ENCODE results near the gene TRAF3IP3.

TRAF3IP3 gene

GRCh38 chr1:209723265-209723664 is 32.6 kb upstream of the TRAF3IP3 start:
- no peak overlapping the region for H3K4me3 ChIP-seq (ENCODE audit: low read length)
- no peaks in the 10 kb centered on the region for H3K9me3 ChIP-seq (replicated peaks; ENCODE audit: low read length)
- H3K4me1 ChIP-seq (ENCODE audit: control insufficient read depth, insufficient read depth, low read length) = no peaks in the 10 kb centered on the region
- no peak overlapping the region for H3K4me2 ChIP-seq (ENCODE audit: low read length)
- no peaks in the 10 kb centered on the region for H3K36me3 ChIP-seq (ENCODE audit: insufficient read depth, low read length)
- H3K27me3 ChIP-seq (ENCODE audit: control insufficient read depth, insufficient read depth, low read length) = peaks cover 14% of the 10 kb centered on the region
- H3K9ac ChIP-seq (ENCODE audit: low read depth, low read length) = no peak overlapping the region

GRCh38 chr1:209723756-209724693 is 31.8 kb upstream of the TRAF3IP3 start:
- Histone ChIP-seq H3K4me2 (ENCODE audit: low read length) (no peak overlapping the region), H3K9me3 (replicated peaks; ENCODE audit: low read length) (no peaks in the 10 kb centered on the region), H3K27me3 (ENCODE audit: control insufficient read depth, insufficient read depth, low read length) (peaks cover 19% of the 10 kb centered on the region), H3K36me3 (ENCODE audit: insufficient read depth, low read length) (no peaks in the 10 kb centered on the region), H3K4me1 (ENCODE audit: control insufficient read depth, insufficient read depth, low read length) (no peaks in the 10 kb centered on the region), H3K9ac (ENCODE audit: low read depth, low read length) (no peak overlapping the region), H3K4me3 (ENCODE audit: low read length) (no peak overlapping the region)

DNA sequence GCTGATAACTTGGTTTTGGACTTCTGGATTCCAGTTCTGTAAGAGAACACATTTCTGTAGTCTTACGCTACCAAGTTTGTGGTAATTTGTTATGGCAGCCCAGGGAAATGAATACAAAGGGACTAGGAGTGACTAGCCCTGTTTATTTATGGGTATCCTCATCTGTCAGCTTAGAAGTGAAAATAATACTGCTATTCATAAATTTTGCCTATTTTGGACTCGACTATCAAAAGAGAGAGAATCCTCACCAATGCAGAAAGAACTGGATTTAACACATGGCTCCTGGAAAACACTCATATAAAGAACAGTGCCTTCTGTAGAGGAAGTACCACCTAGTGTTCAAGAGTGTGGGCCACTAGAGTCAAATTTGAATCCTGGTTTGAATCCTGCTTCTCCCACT is 28.6 kb upstream of the TRAF3IP3 start:
- Histone ChIP-seq H3K4me2 (ENCODE audit: low read length) (no peak overlapping the region), H3K36me3 (ENCODE audit: insufficient read depth, low read length) (no peaks in the 10 kb centered on the region), H3K4me1 (ENCODE audit: control insufficient read depth, insufficient read depth, low read length) (no peaks in the 10 kb centered on the region), H3K9ac (ENCODE audit: low read depth, low read length) (no peak overlapping the region), H3K4me3 (ENCODE audit: low read length) (no peak overlapping the region), H3K9me3 (replicated peaks; ENCODE audit: low read length) (no peaks in the 10 kb centered on the region), H3K27me3 (ENCODE audit: control insufficient read depth, insufficient read depth, low read length) (peaks cover 32% of the 10 kb centered on the region)

DNA sequence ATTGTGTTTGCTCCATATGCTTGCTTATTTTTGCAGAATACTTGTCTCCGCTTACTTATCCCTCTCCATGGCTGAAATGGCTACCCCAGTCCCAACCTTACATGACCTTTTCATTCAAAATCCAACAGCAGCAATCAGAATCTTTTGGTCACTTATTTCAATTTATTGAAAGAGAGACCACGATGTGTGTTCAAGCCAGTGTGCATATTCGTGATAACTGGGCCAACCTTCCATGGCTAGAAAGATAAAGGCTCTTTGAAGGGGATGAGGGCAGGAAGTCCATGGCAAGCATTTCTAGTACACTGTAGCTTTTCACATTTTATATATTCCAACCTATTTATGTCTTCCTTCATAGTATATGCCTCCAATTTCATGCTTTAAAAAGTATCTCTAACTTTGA is 28.1 kb upstream of the TRAF3IP3 start:
- H3K9me3 ChIP-seq (replicated peaks; ENCODE audit: low read length) = no peaks in the 10 kb centered on the region
- no peak overlapping the region for H3K9ac ChIP-seq (ENCODE audit: low read depth, low read length)
- H3K4me3 ChIP-seq (ENCODE audit: low read length) = no peak overlapping the region
- H3K4me2 ChIP-seq (ENCODE audit: low read length) = no peak overlapping the region
- peaks cover 32% of the 10 kb centered on the region for H3K27me3 ChIP-seq (ENCODE audit: control insufficient read depth, insufficient read depth, low read length)
- H3K36me3 ChIP-seq (ENCODE audit: insufficient read depth, low read length) = no peaks in the 10 kb centered on the region
- no peaks in the 10 kb centered on the region for H3K4me1 ChIP-seq (ENCODE audit: control insufficient read depth, insufficient read depth, low read length)

DNA sequence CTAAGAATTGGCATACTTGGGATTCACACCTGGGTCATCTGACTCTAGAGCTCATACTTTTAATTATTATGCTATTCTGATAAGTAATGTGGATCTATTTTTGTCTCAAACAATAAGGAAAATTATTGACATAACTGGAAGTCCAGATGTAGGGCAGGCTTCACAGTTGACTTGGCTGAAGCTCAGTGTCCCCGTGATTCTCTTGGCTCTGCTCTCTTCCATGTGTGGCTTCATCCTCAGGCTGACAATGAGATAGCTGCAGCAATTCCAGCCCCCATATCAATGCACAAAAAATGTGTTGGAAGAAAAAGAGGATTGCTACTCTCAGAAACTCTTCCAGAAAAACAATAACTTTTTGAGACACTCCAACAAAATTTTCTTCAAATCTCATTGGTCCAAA is 27.4 kb upstream of the TRAF3IP3 start:
- H3K4me1 ChIP-seq (ENCODE audit: control insufficient read depth, insufficient read depth, low read length) = no peaks in the 10 kb centered on the region
- H3K36me3 ChIP-seq (ENCODE audit: insufficient read depth, low read length) = no peaks in the 10 kb centered on the region
- H3K9ac ChIP-seq (ENCODE audit: low read depth, low read length) = no peak overlapping the region

DNA sequence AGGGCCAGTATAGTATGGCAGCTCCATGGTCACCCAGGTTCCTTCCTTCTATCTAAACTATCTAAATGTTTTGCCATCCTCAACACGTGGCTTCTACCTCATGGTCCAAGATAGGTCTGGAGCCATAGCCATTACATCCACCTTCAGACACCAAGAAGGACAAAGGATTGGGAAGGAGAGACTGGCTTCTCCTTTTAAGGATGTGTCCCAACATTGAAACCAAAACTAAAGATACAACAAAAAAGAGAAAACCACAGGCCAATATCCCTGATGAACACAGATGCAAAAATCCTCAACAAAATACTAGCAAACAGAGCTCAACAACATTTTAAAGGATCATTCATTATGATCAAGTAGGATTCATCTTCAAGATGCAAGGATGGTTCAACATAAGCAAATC is 26.4 kb upstream of the TRAF3IP3 start:
- Histone ChIP-seq H3K4me2 (ENCODE audit: low read length) (no peak overlapping the region), H3K4me3 (ENCODE audit: low read length) (no peak overlapping the region), H3K9me3 (replicated peaks; ENCODE audit: low read length) (no peaks in the 10 kb centered on the region), H3K4me1 (ENCODE audit: control insufficient read depth, insufficient read depth, low read length) (no peaks in the 10 kb centered on the region), H3K9ac (ENCODE audit: low read depth, low read length) (no peak overlapping the region), H3K27me3 (ENCODE audit: control insufficient read depth, insufficient read depth, low read length) (peaks cover 34% of the 10 kb centered on the region), H3K36me3 (ENCODE audit: insufficient read depth, low read length) (no peaks in the 10 kb centered on the region)

More for the DNA sequence above, 27.4 kb upstream of the TRAF3IP3 start:
- no peak overlapping the region for H3K4me3 ChIP-seq (ENCODE audit: low read length)
- no peak overlapping the region for H3K4me2 ChIP-seq (ENCODE audit: low read length)
- no peaks in the 10 kb centered on the region for H3K9me3 ChIP-seq (replicated peaks; ENCODE audit: low read length)
- H3K27me3 ChIP-seq (ENCODE audit: control insufficient read depth, insufficient read depth, low read length) = peaks cover 32% of the 10 kb centered on the region

DNA sequence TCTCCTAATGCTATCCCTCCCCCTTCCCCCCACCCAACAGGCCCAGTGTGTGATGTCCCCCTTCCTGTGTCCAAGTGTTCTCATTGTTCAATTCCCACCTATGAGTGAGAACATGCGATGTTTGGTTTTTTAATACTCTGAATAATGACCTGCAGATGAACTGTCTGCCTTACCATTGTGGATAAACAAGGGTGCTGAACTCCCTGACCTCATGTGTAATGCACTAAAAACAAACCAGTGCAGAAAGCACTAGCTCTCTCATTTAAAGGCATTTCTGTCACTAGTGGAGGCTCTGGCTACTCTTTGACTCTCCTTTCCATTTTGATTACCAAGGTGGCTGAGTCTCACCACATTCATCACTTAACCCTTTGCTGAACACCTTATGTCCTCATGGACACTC is 23.1 kb upstream of the TRAF3IP3 start:
- H3K4me1 ChIP-seq (ENCODE audit: control insufficient read depth, insufficient read depth, low read length) = no peaks in the 10 kb centered on the region
- no peak overlapping the region for H3K9ac ChIP-seq (ENCODE audit: low read depth, low read length)
- no peaks in the 10 kb centered on the region for H3K9me3 ChIP-seq (replicated peaks; ENCODE audit: low read length)
- H3K36me3 ChIP-seq (ENCODE audit: insufficient read depth, low read length) = no peaks in the 10 kb centered on the region
- H3K4me3 ChIP-seq (ENCODE audit: low read length) = no peak overlapping the region
- no peak overlapping the region for H3K4me2 ChIP-seq (ENCODE audit: low read length)
- peaks cover 47% of the 10 kb centered on the region for H3K27me3 ChIP-seq (ENCODE audit: control insufficient read depth, insufficient read depth, low read length)

DNA sequence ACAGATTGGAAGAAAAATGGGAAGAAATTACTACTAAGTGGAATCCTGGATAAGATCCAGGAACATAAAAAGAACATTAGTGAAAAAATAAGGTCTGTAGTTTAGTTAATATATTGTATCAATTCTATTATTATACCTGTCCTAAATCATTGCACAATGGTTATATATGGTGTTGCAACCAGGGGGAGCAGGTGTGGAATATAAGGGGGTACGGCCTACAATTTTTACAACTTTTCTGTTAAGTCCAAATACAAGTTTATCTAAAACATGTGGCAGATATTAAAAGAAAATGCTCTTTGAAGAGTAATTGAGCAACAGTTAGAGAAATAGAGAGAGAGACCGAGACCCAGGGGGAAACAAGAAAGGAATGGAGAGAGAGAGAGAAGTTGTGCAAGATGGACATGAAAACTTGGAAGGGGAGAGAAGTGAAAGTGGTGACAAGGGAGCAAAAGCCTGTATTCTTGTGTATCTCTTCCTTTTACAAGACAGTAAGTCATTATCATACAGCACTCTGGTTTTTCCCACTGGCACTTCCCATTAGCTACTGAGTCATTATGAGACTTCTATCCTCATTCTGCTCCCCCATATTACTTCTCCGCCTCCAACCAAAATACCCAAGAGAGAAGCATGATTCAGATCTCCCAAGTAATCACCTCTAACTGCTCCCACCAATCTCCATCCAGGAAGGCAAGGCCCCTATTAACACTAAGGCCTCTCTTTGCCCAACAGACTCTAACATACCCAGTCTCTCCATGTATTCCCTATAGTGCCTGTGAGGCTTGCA is 22.3 kb upstream of the TRAF3IP3 start:
- Histone ChIP-seq H3K4me3 (ENCODE audit: low read length) (no peak overlapping the region), H3K27me3 (ENCODE audit: control insufficient read depth, insufficient read depth, low read length) (peaks cover 43% of the 10 kb centered on the region), H3K4me1 (ENCODE audit: control insufficient read depth, insufficient read depth, low read length) (no peaks in the 10 kb centered on the region), H3K9me3 (replicated peaks; ENCODE audit: low read length) (no peaks in the 10 kb centered on the region), H3K9ac (ENCODE audit: low read depth, low read length) (no peak overlapping the region), H3K36me3 (ENCODE audit: insufficient read depth, low read length) (no peaks in the 10 kb centered on the region), H3K4me2 (ENCODE audit: low read length) (no peak overlapping the region)

- no peak overlapping the region for H3K4me2 ChIP-seq (ENCODE audit: low read length)
Observed at GRCh38 chr1:209736490-209737117, 19.2 kb upstream of the TRAF3IP3 start.

DNA sequence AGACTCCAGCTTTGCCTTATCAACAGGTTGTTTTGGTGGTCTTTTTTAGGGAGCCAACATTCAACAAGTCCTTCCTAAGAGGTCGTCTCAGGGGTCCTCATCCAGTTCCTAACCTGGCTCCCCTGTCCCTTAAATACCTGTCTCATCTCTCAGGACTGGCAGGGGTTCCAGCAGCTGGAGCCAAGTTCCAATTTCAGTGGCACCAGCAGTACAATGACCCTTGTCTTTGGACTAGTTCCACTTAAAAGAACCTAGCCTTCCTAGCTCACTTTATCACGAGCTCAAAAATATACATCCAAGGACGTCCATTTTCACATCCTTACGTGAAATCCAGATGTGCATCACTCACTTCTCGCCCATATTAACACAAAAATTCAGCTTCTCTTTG is 18.7 kb upstream of the TRAF3IP3 start:
- Histone ChIP-seq H3K9ac (ENCODE audit: low read depth, low read length) (no peak overlapping the region), H3K4me2 (ENCODE audit: low read length) (no peak overlapping the region), H3K4me3 (ENCODE audit: low read length) (no peak overlapping the region), H3K27me3 (ENCODE audit: control insufficient read depth, insufficient read depth, low read length) (peaks cover 27% of the 10 kb centered on the region), H3K36me3 (ENCODE audit: insufficient read depth, low read length) (no peaks in the 10 kb centered on the region), H3K4me1 (ENCODE audit: control insufficient read depth, insufficient read depth, low read length) (peaks cover under 1% of the 10 kb centered on the region), H3K9me3 (replicated peaks; ENCODE audit: low read length) (no peaks in the 10 kb centered on the region)

More at GRCh38 chr1:209736490-209737117, 19.2 kb upstream of the TRAF3IP3 start:
- Histone ChIP-seq H3K4me3 (ENCODE audit: low read length) (no peak overlapping the region), H3K4me1 (ENCODE audit: control insufficient read depth, insufficient read depth, low read length) (no peaks in the 10 kb centered on the region), H3K36me3 (ENCODE audit: insufficient read depth, low read length) (no peaks in the 10 kb centered on the region), H3K27me3 (ENCODE audit: control insufficient read depth, insufficient read depth, low read length) (peaks cover 30% of the 10 kb centered on the region), H3K9ac (ENCODE audit: low read depth, low read length) (no peak overlapping the region), H3K9me3 (replicated peaks; ENCODE audit: low read length) (no peaks in the 10 kb centered on the region)

DNA sequence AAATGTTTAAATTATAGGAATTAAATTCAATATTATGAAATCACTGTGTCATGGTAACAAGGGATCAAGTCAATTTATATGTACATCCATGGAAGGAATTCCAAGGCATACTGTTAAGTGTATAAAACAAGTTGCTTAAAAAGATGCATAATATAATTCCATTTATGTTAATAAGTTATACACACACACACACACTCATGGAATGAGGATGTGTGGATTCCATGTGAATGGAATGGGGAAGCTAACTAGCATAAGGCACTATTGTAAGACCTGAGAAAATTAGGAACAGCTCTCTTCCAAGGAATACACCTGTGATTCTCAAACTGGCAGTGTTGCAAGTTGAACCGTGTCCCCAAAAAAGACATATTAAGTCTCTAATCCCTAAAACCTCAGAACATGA is 17.6 kb upstream of the TRAF3IP3 start:
- H3K9ac ChIP-seq (ENCODE audit: low read depth, low read length) = no peak overlapping the region
- peaks cover 12% of the 10 kb centered on the region for H3K4me1 ChIP-seq (ENCODE audit: control insufficient read depth, insufficient read depth, low read length)
- no peak overlapping the region for H3K4me3 ChIP-seq (ENCODE audit: low read length)
- H3K36me3 ChIP-seq (ENCODE audit: insufficient read depth, low read length) = no peaks in the 10 kb centered on the region
- no peaks in the 10 kb centered on the region for H3K9me3 ChIP-seq (replicated peaks; ENCODE audit: low read length)
- H3K4me2 ChIP-seq (ENCODE audit: low read length) = no peak overlapping the region
- H3K27me3 ChIP-seq (ENCODE audit: control insufficient read depth, insufficient read depth, low read length) = peaks cover 26% of the 10 kb centered on the region

All from skeletal muscle satellite cell (primary cell).